GM21737 (cell line): ENCODE data around the gene MAP3K5.

Experiments
- ATAC-seq: cut with Tn5 transposase; IDR thresholded peaks from one replicate; pipeline ENCODE4 v1.9.1; 2021; ENCODE audit warnings: mild to moderate bottlenecking, moderate library complexity; ENCODE audit not compliant: unreplicated experiment

MAP3K5 gene

GRCh38 chr6:136548582-136549299 lies 243.5 kb downstream of the MAP3K5 start:
- no peak for ATAC-seq

- ATAC-seq = no peak
Observed at GRCh38 chr6:136547871-136548270, 244.4 kb downstream of the MAP3K5 start.

- ATAC-seq = no peak
Observed at GRCh38 chr6:136547336-136547735, 244.9 kb downstream of the MAP3K5 start.

GRCh38 chr6:136546331-136546730 lies 245.9 kb downstream of the MAP3K5 start:
- no peak for ATAC-seq

GRCh38 chr6:136544326-136544725 lies 248.0 kb downstream of the MAP3K5 start:
- ATAC-seq = no peak

GRCh38 chr6:136541395-136541794 lies 250.9 kb downstream of the MAP3K5 start:
- no peak for ATAC-seq

GRCh38 chr6:136539967-136540652 lies 252.2 kb downstream of the MAP3K5 start:
- ATAC-seq = no peak

GRCh38 chr6:136538836-136539235 lies 253.4 kb downstream of the MAP3K5 start:
- no peak for ATAC-seq

- no peak for ATAC-seq
Observed at GRCh38 chr6:136535880-136536650, 256.2 kb downstream of the MAP3K5 start.

- ATAC-seq = no peak
Observed at GRCh38 chr6:136535017-136535765, 257.1 kb downstream of the MAP3K5 start.

GRCh38 chr6:136534268-136534667 lies 258.0 kb downstream of the MAP3K5 start:
- no peak for ATAC-seq

- no peak for ATAC-seq
Observed at GRCh38 chr6:136533487-136533886, 258.8 kb downstream of the MAP3K5 start.

- no peak for ATAC-seq
Observed at GRCh38 chr6:136532030-136532429, 260.2 kb downstream of the MAP3K5 start.

GRCh38 chr6:136529710-136530109 lies 262.6 kb downstream of the MAP3K5 start:
- no peak for ATAC-seq

GRCh38 chr6:136528477-136528876 lies 263.8 kb downstream of the MAP3K5 start:
- ATAC-seq = no peak

- ATAC-seq = no peak
Observed at GRCh38 chr6:136527831-136528230, 264.4 kb downstream of the MAP3K5 start.

- no peak for ATAC-seq
Observed at GRCh38 chr6:136526937-136527336, 265.3 kb downstream of the MAP3K5 start.

- ATAC-seq = no peak
Observed at GRCh38 chr6:136526196-136526930, 265.9 kb downstream of the MAP3K5 start.

GRCh38 chr6:136525586-136526195 lies 266.6 kb downstream of the MAP3K5 start:
- no peak for ATAC-seq

- ATAC-seq = no peak
Observed at GRCh38 chr6:136524936-136525413, 267.3 kb downstream of the MAP3K5 start.
